ENCODE measurements around the gene FLYWCH2. TPM values are rescaled to one million over a fixed set of nuclear protein-coding genes. Genes with fewer than 3 reads are reported as not detected.
A peak's percentile ranks its signal among the peaks of the same experiment; 100 is the strongest.

FLYWCH2 gene
- total and polyA plus RNA-seq, 2 of the 8 experiments (the other 6 are each of a cell fraction or from before 2014, with no cell fraction given): 16.4 to 30.7 TPM

GRCh38 chr16:2842340-2843000, 40.5 kb upstream of the FLYWCH2 start (continued):
- TF ChIP-seq TBP (IDR thresholded peaks at IDR 0.05; ENCODE audit: low read depth, low read length): no peak
- 0 out of 4 replicates have a peak, but pooled peaks of 1 of the 2 experiments have one; percentile 73 for TF ChIP-seq HDAC2 (IDR thresholded peaks at IDR 0.05; ENCODE audit: borderline replicate concordance in 1 of 2, low read depth in 2 of 2, low read length in 2 of 2)
- no peak for TF ChIP-seq RNF2 (IDR thresholded peaks at IDR 0.05; ENCODE audit: borderline replicate concordance, low read depth, low read length, missing control alignments, poor library complexity, severe bottlenecking)
- 0 out of 2 replicates have a peak, but pooled peaks have one; percentile 33 for TF ChIP-seq JUND (IDR thresholded peaks at IDR 0.05; ENCODE audit: low read length)
- TF ChIP-seq ASH2L (IDR thresholded peaks at IDR 0.05; ENCODE audit: low read length): no peak
- no peak for TF ChIP-seq YY1 (IDR thresholded peaks at IDR 0.05; ENCODE audit: low read depth, low read length)
- no peak for TF ChIP-seq EP300 (IDR thresholded peaks at IDR 0.05; ENCODE audit: borderline replicate concordance in 1 of 2, low read depth in 2 of 2, low read length in 2 of 2)
- TF ChIP-seq CHD2 (IDR thresholded peaks at IDR 0.05; ENCODE audit: low read length): no peak
- peak; percentile 40 for TF ChIP-seq KDM4A (IDR thresholded peaks at IDR 0.05; ENCODE audit: low read depth, low read length, severe bottlenecking)
- TF ChIP-seq JUN (IDR thresholded peaks at IDR 0.05; ENCODE audit: low read depth, low read length): no peak
- TF ChIP-seq MAFK (IDR thresholded peaks at IDR 0.05; ENCODE audit: low read depth, low read length): no peak
- TF ChIP-seq BACH1 (IDR thresholded peaks at IDR 0.05; ENCODE audit: low read length): peak; percentile 81
- peak; percentile 48 to 56 for TF ChIP-seq RAD21 (IDR thresholded peaks at IDR 0.05 in 1 of 2, conservative IDR thresholded peaks at IDR 0.05 in 1 of 2; ENCODE audit: low read depth in 2 of 2, low read length in 2 of 2)
- no peak for TF ChIP-seq SIX5 (IDR thresholded peaks at IDR 0.05; ENCODE audit: low read depth, low read length)
- no peak for TF ChIP-seq GTF2F1 (IDR thresholded peaks at IDR 0.05; ENCODE audit: borderline replicate concordance, low read depth, low read length)
- TF ChIP-seq ZNF274 (IDR thresholded peaks at IDR 0.05; ENCODE audit: borderline replicate concordance, extremely low read depth, low read length): no peak
- TF ChIP-seq CBX5 (IDR thresholded peaks at IDR 0.05; ENCODE audit: low read depth, low read length): no peak
- no peak for TF ChIP-seq TAF7 (optimal IDR thresholded peaks at IDR 0.05; ENCODE audit: borderline replicate concordance, low read depth, low read length)
- TF ChIP-seq GABPA (IDR thresholded peaks at IDR 0.05; ENCODE audit: borderline replicate concordance, insufficient read depth, low read length): peak; percentile 94
- TF ChIP-seq SP2 (IDR thresholded peaks at IDR 0.05; ENCODE audit: low read length): no peak
- TF ChIP-seq ATF3 (IDR thresholded peaks at IDR 0.05; ENCODE audit: insufficient read depth, low read depth, low read length): no peak
- no peak for TF ChIP-seq POU5F1 (IDR thresholded peaks at IDR 0.05; ENCODE audit: low read depth, low read length)
- TF ChIP-seq CBX8 (IDR thresholded peaks at IDR 0.05; ENCODE audit: borderline replicate concordance, low read depth, low read length): no peak
- no peak for TF ChIP-seq RFX5 (IDR thresholded peaks at IDR 0.05; ENCODE audit: borderline replicate concordance, low read depth, low read length)
